GM19438 (cell line): ENCODE measurements around the gene KIRREL3.
"Not testable (repeated sequence)": the region's sequence is repeated elsewhere in the genome, so short reads cannot be mapped to it uniquely, and the experiment has no call there.

Source experiments
- ATAC-seq: cut with Tn5 transposase; IDR thresholded peaks from one replicate; pipeline ENCODE4 v1.9.1; 2021; ENCODE audit warnings: low read depth; ENCODE audit not compliant: unreplicated experiment

KIRREL3 gene

GRCh38 chr11:126406368-126406767 lies 594.2 kb downstream of the KIRREL3 start:
- ATAC-seq, result no peak

GRCh38 chr11:126405906-126406305 lies 594.7 kb downstream of the KIRREL3 start:
- ATAC-seq, result no peak

GRCh38 chr11:126405374-126405773 lies 595.2 kb downstream of the KIRREL3 start:
- ATAC-seq, result no peak

GRCh38 chr11:126404367-126404766 lies 596.2 kb downstream of the KIRREL3 start:
- ATAC-seq, result no peak

- peak; percentile 99 for ATAC-seq
Observed at GRCh38 chr11:126403658-126404057, 596.9 kb downstream of the KIRREL3 start.

GRCh38 chr11:126403022-126403581 lies 597.5 kb downstream of the KIRREL3 start:
- no peak for ATAC-seq

- ATAC-seq, result no peak
Observed at GRCh38 chr11:126400479-126400878, 600.1 kb downstream of the KIRREL3 start.

- no peak for ATAC-seq
Observed at GRCh38 chr11:126400019-126400418, 600.6 kb downstream of the KIRREL3 start.

GRCh38 chr11:126398721-126399120 lies 601.8 kb downstream of the KIRREL3 start:
- ATAC-seq, result no peak

- ATAC-seq, result no peak
Observed at GRCh38 chr11:126398296-126398695, 602.3 kb downstream of the KIRREL3 start.

GRCh38 chr11:126396965-126397364 lies 603.6 kb downstream of the KIRREL3 start:
- ATAC-seq, result no peak

- ATAC-seq, result not testable (repeated sequence)
Observed at GRCh38 chr11:126396266-126396665, 604.3 kb downstream of the KIRREL3 start.

GRCh38 chr11:126395784-126396183 lies 604.8 kb downstream of the KIRREL3 start:
- ATAC-seq, result not testable (repeated sequence)

- not testable (repeated sequence) for ATAC-seq
Observed at GRCh38 chr11:126394634-126395072, 605.9 kb downstream of the KIRREL3 start.

- no peak for ATAC-seq
Observed at GRCh38 chr11:126394036-126394435, 606.5 kb downstream of the KIRREL3 start.

GRCh38 chr11:126393143-126393542 lies 607.4 kb downstream of the KIRREL3 start:
- ATAC-seq, result no peak

GRCh38 chr11:126392633-126393013 lies 607.9 kb downstream of the KIRREL3 start:
- peak; percentile 17 for ATAC-seq

GRCh38 chr11:126391970-126392632 lies 608.5 kb downstream of the KIRREL3 start:
- ATAC-seq, result peak; percentile 86

GRCh38 chr11:126391286-126391954 lies 609.1 kb downstream of the KIRREL3 start:
- ATAC-seq, result no peak

- ATAC-seq, result no peak
Observed at GRCh38 chr11:126390272-126390867, 610.2 kb downstream of the KIRREL3 start.

- ATAC-seq, result no peak
Observed at GRCh38 chr11:126387857-126388256, 612.7 kb downstream of the KIRREL3 start.
